K562 (cell line): ENCODE results near the gene KISS1.

ENCODE experiments used
- CTCF ChIP-seq, 3 experiments: IDR thresholded peaks in 2 of 3; conservative IDR thresholded peaks in 1 of 3; 2 replicates each; pipeline ENCODE4 v1.5.1; 2011 to 2012; ENCODE audit warnings: low read length in 3 of 3, mild to moderate bottlenecking in 3 of 3, control low read depth in 2 of 3, improper control_type of control experiment in 1 of 3, inconsistent platforms in 1 of 3, low read depth in 1 of 3, mixed read lengths in 1 of 3, moderate library complexity in 1 of 3; ENCODE audit not compliant: insufficient read depth in 2 of 3
- KLF16 ChIP-seq: IDR thresholded peaks from 2 replicates; pipeline ENCODE4 v1.6.1; 2016; ENCODE audit warnings: antibody characterized with exemption
- NFATC3 ChIP-seq: fragments of 450-650 bp; IDR thresholded peaks from 2 replicates; pipeline ENCODE4 v1.6.1; 2017; ENCODE audit warnings: mild to moderate bottlenecking
- NFYB ChIP-seq: IDR thresholded peaks from 2 replicates; pipeline ENCODE4 v1.6.1; 2011; ENCODE audit warnings: mild to moderate bottlenecking, moderate library complexity; ENCODE audit not compliant: insufficient read length; ENCODE audit errors: extremely low read depth
- RAD21 ChIP-seq, 2 experiments: fragments of 250-450 bp in 1 of 2; fragments of 450-650 bp in 1 of 2; sonication (Bioruptor Pico) in 1 of 2; formaldehyde crosslinking in 1 of 2; IDR thresholded peaks in 1 of 2; conservative IDR thresholded peaks in 1 of 2; 2 replicates each; pipeline versions ENCODE4 v1.4.0 to v1.8.0; 2020 to 2022; ENCODE audit warnings: mild to moderate bottlenecking in 2 of 2, moderate library complexity in 1 of 2
- TEAD2 ChIP-seq: fragments of 450-650 bp; IDR thresholded peaks from 2 replicates; pipeline ENCODE4 v1.6.1; 2016; ENCODE audit warnings: missing genetic modification characterization, control low read depth, missing compliant biosample characterization
- TFE3 ChIP-seq: fragments of 450-650 bp; formaldehyde crosslinking; IDR thresholded peaks from 2 replicates; pipeline ENCODE4 v1.4.0; 2020; ENCODE audit warnings: mild to moderate bottlenecking, mixed read lengths
- ZBTB33 ChIP-seq: sonication (generic); formaldehyde crosslinking; IDR thresholded peaks from 2 replicates; pipeline ENCODE4 v1.8.1; 2023; ENCODE audit warnings: mild to moderate bottlenecking, missing genetic modification reagents
- ZNF274 ChIP-seq: IDR thresholded peaks from 2 replicates; pipeline ENCODE4 v1.6.1; 2011; ENCODE audit warnings: low read depth, mild to moderate bottlenecking, low read length, moderate library complexity, borderline replicate concordance

- TF ChIP-seq ZNF274 (no peak), TFE3 (CRISPR knock-in tag) (no peak), TEAD2 (tag) (no peak), NFYB (no peak), KLF16 (no peak), CTCF (IDR thresholded peaks at IDR 0.05 in 2 of 3, conservative IDR thresholded peaks at IDR 0.05 in 1 of 3; ENCODE audit: insufficient read depth in 2 of 3, low read depth in 1 of 3, low read length in 3 of 3) (peak in 1 of 3 experiments; percentile 7; a peak in 1 of 6 replicates), NFATC3 (no peak), ZBTB33 (CRISPR knock-in tag) (no peak), RAD21 (CRISPR knock-in tag; conservative IDR thresholded peaks at IDR 0.05 in 1 of 2, IDR thresholded peaks at IDR 0.05 in 1 of 2) (0 out of 4 replicates have a peak, but pooled peaks of 1 of the 2 experiments have one; percentile 3)
Observed at GRCh38 chr1:204142032-204142974, 54.0 kb downstream of the KISS1 start.
